Measurements from ENCODE around the gene TXNL1. TPM values are rescaled to one million over a fixed set of nuclear protein-coding genes. Genes with fewer than 3 reads are reported as not detected.

TXNL1 gene
- 60.1 to 67.9 TPM (median 66.8 TPM) in 5 replicates for total RNA-seq (2022; extraction: Qiagen RNA extraction; ENCODE audit: low read depth)

GRCh38 chr18:56638232-56639103, at the start of gene TXNL1:
TXNL1 (minus strand) TSS chr18:56638592; CDS start chr18:56638440, 152 bp downstream.

GRCh38 chr18:56650944-56651770, 12.8 kb upstream of the TXNL1 start, which contains the start of gene WDR7:
WDR7 (plus strand) TSS chr18:56651359; CDS start chr18:56672516, 21,157 bp downstream.

Other genes with a start within 250 kb of the TXNL1 start
- gene WDR7, start 12.8 kb upstream of the TXNL1 start, total RNA-seq (2022; extraction: Qiagen RNA extraction; ENCODE audit: low read depth) = 3.2 to 3.9 TPM (median 3.5 TPM) in 5 replicates